H9 (cell line): Measurements from ENCODE around the gene ANKRD62. TPM values are rescaled to one million over a fixed set of nuclear protein-coding genes. Genes with fewer than 3 reads are reported as not detected.

Experiments used
- DNase-seq: peaks from one replicate; pipeline ENCODE4 v3.0.0-alpha.2; 2017
- H2AFZ ChIP-seq: one replicate; pipeline ENCODE4 v1.6.1; 2013; ENCODE audit warnings: mild to moderate bottlenecking, low read length, control low read depth, moderate library complexity
- H2AK5ac ChIP-seq: 2 replicates; pipeline ENCODE4 v1.6.1; 2013; ENCODE audit warnings: low read length, control low read depth, mixed read lengths; ENCODE audit not compliant: insufficient read length
- H2BK120ac ChIP-seq: one replicate; pipeline ENCODE4 v1.6.1; 2013; ENCODE audit warnings: low read depth, mild to moderate bottlenecking, low read length, control low read depth, inconsistent platforms; ENCODE audit not compliant: poor library complexity, severe bottlenecking
- H2BK12ac ChIP-seq: 2 replicates; pipeline ENCODE4 v1.6.1; 2013; ENCODE audit warnings: low read length, control low read depth, mixed read lengths, low read depth; ENCODE audit not compliant: insufficient read length
- H2BK15ac ChIP-seq: 2 replicates; pipeline ENCODE4 v1.6.1; 2013; ENCODE audit warnings: low read depth, low read length, control low read depth
- H2BK20ac ChIP-seq: one replicate; pipeline ENCODE4 v1.6.1; 2013; ENCODE audit warnings: low read depth, mild to moderate bottlenecking, low read length, control low read depth, inconsistent platforms; ENCODE audit not compliant: poor library complexity, severe bottlenecking
- H2BK5ac ChIP-seq: 2 replicates; pipeline ENCODE4 v1.6.1; 2013; ENCODE audit warnings: low read length, control low read depth, mixed read lengths; ENCODE audit not compliant: insufficient read length
- H3K14ac ChIP-seq: 2 replicates; pipeline ENCODE4 v1.6.1; 2013; ENCODE audit warnings: low read length, control low read depth; ENCODE audit not compliant: insufficient read depth
- H3K18ac ChIP-seq: 2 replicates; pipeline ENCODE4 v1.6.1; 2013; ENCODE audit warnings: low read depth, mild to moderate bottlenecking, mixed read lengths, low read length, control low read depth; ENCODE audit not compliant: insufficient read length
- H3K23ac ChIP-seq: 2 replicates; pipeline ENCODE4 v1.6.1; 2013; ENCODE audit warnings: low read length, control low read depth, mixed read lengths, low read depth; ENCODE audit not compliant: insufficient read length
- H3K23me2 ChIP-seq: 2 replicates; pipeline ENCODE4 v1.6.1; 2013; ENCODE audit warnings: low read depth, mild to moderate bottlenecking, mixed read lengths, low read length, control low read depth; ENCODE audit not compliant: insufficient read length, poor library complexity, severe bottlenecking
- H3K27ac ChIP-seq: 2 replicates; pipeline ENCODE4 v1.5.1; 2013; ENCODE audit warnings: low read length, control low read depth, mixed read lengths, low read depth; ENCODE audit not compliant: insufficient read length
- H3K27me3 ChIP-seq: 2 replicates; pipeline ENCODE4 v1.6.1; 2013; ENCODE audit warnings: low read length, control low read depth, inconsistent platforms; ENCODE audit not compliant: insufficient read depth
- H3K4ac ChIP-seq: 2 replicates; pipeline ENCODE4 v1.6.1; 2013; ENCODE audit warnings: low read depth, mild to moderate bottlenecking, control low read depth, inconsistent platforms, low read length, moderate library complexity
- H3K4me1 ChIP-seq: 2 replicates; pipeline ENCODE4 v1.6.1; 2013; ENCODE audit warnings: low read length, control low read depth, inconsistent platforms; ENCODE audit not compliant: insufficient read depth
- H3K4me2 ChIP-seq: 2 replicates; pipeline ENCODE4 v1.6.1; 2013; ENCODE audit warnings: low read length, control low read depth, mixed read lengths; ENCODE audit not compliant: insufficient read length, insufficient read depth
- H3K56ac ChIP-seq: 2 replicates; pipeline ENCODE4 v1.6.1; 2013; ENCODE audit warnings: low read depth, mild to moderate bottlenecking, mixed read lengths, low read length, control low read depth; ENCODE audit not compliant: insufficient read length
- H3K79me1 ChIP-seq: 2 replicates; pipeline ENCODE4 v1.6.1; 2013; ENCODE audit warnings: low read depth, mild to moderate bottlenecking, moderate library complexity, low read length, control low read depth, inconsistent platforms; ENCODE audit not compliant: insufficient read depth, poor library complexity, severe bottlenecking
- H3K79me2 ChIP-seq: 2 replicates; pipeline ENCODE4 v1.6.1; 2013; ENCODE audit warnings: low read length, control low read depth, inconsistent platforms; ENCODE audit not compliant: insufficient read depth
- H3K9ac ChIP-seq: 2 replicates; pipeline ENCODE4 v1.6.1; 2013; ENCODE audit warnings: low read length, control low read depth, mixed read lengths; ENCODE audit not compliant: insufficient read length; ENCODE audit errors: extremely low read depth
- H3K9me3 ChIP-seq: one replicate; pipeline ENCODE4 v1.6.1; 2013; ENCODE audit warnings: low read depth, low read length, inconsistent platforms; ENCODE audit not compliant: control insufficient read depth
- H3T11ph ChIP-seq: one replicate; pipeline ENCODE4 v1.6.1; 2013; ENCODE audit warnings: mild to moderate bottlenecking, low read length, control low read depth, inconsistent platforms
- H4K20me1 ChIP-seq: one replicate; pipeline ENCODE4 v1.6.1; 2013; ENCODE audit not compliant: control insufficient read depth, insufficient read length, insufficient read depth
- H4K5ac ChIP-seq: 2 replicates; pipeline ENCODE4 v1.6.1; 2013; ENCODE audit warnings: low read depth, mild to moderate bottlenecking, mixed read lengths, low read length, control low read depth; ENCODE audit not compliant: insufficient read length
- H4K8ac ChIP-seq: replicated peaks from 2 replicates; pipeline ENCODE4 v1.6.1; 2013; ENCODE audit warnings: low read length, control low read depth, mixed read lengths, low read depth; ENCODE audit not compliant: insufficient read length
- H4K91ac ChIP-seq: 2 replicates; pipeline ENCODE4 v1.6.1; 2013; ENCODE audit warnings: low read depth, mild to moderate bottlenecking, moderate library complexity, mixed read lengths, low read length, control low read depth; ENCODE audit not compliant: insufficient read length
- H3K27ac Mint-ChIP-seq, 3 experiments: 2 replicates in 2 of 3; 3 replicates in 1 of 3; pipeline ENCODE4 v1.8.0; 2020 to 2021; ENCODE audit warnings: mixed read lengths in 3 of 3, mild to moderate bottlenecking in 1 of 3, moderate library complexity in 1 of 3
- H3K27me3 Mint-ChIP-seq: 2 replicates; pipeline ENCODE4 v1.8.0; 2021; ENCODE audit warnings: low read depth, mild to moderate bottlenecking, moderate library complexity, mixed read lengths
- H3K36me3 Mint-ChIP-seq, 3 experiments: 2 replicates in 2 of 3; 3 replicates in 1 of 3; pipeline ENCODE4 v1.8.0; 2020 to 2021; ENCODE audit warnings: low read depth in 3 of 3, mixed read lengths in 3 of 3; ENCODE audit not compliant: insufficient read depth in 1 of 3
- H3K4me1 Mint-ChIP-seq, 2 experiments: 2 replicates each; pipeline ENCODE4 v1.8.0; 2020; ENCODE audit warnings: mixed read lengths in 2 of 2
- H3K4me3 Mint-ChIP-seq, 2 experiments: 2 replicates in 1 of 2; 3 replicates in 1 of 2; pipeline ENCODE4 v1.8.0; 2020 to 2021; ENCODE audit warnings: mild to moderate bottlenecking in 2 of 2, mixed read lengths in 2 of 2, moderate library complexity in 1 of 2
- H3K9me3 Mint-ChIP-seq, 2 experiments: 2 replicates in 1 of 2; 3 replicates in 1 of 2; pipeline ENCODE4 v1.8.0; 2020; ENCODE audit warnings: mild to moderate bottlenecking in 2 of 2, mixed read lengths in 2 of 2, moderate library complexity in 1 of 2
- CTCF ChIP-seq: fragments of 200-600 bp; sonication (generic); conservative IDR thresholded peaks from 3 replicates; pipeline ENCODE4 v1.8.0; 2021; ENCODE audit warnings: antibody characterized with exemption, mild to moderate bottlenecking
- WGBS: extraction: QIAGEN DNeasy Blood & Tissue Kit; methylation state at CpG from one replicate; pipeline ENCODE4 v1.1.7; 2013; ENCODE audit warnings: missing lambda C conversion rate, low lambda C conversion rate, mixed read lengths; ENCODE audit not compliant: insufficient read length; ENCODE audit errors: extremely low coverage; 5-methylcytosine and 5-hydroxymethylcytosine counted together
- total RNA-seq: library from RNA; stranded (reverse); gene quantifications from 2 replicates; pipeline ENCODE4 v1.2.1, GENCODE V29; 2021

The ANKRD62 gene
- total RNA-seq, 1 experiment from 2014 or later = not detected

GRCh38 chr18:12119358-12119757 is 25.7 kb downstream of the ANKRD62 start:
- no peak overlapping the region for H2BK20ac ChIP-seq
- H3K79me2 ChIP-seq = no peaks in the 10 kb centered on the region
- H2BK12ac ChIP-seq = no peak overlapping the region
- peaks cover 6 to 11% of the 10 kb centered on the region in 2 experiments for H3K4me1 Mint-ChIP-seq
- H3K4me3 Mint-ChIP-seq = no peak overlapping the region
- no peak overlapping the region for H3K4ac ChIP-seq
- H2BK15ac ChIP-seq = no peak overlapping the region
- no peak overlapping the region for H3K56ac ChIP-seq
- H3K18ac ChIP-seq = no peak overlapping the region
- WGBS = no CpG with 5 or more reads among the region's 2 CpGs
- H3K4me2 ChIP-seq = no peak overlapping the region
- no peaks in the 10 kb centered on the region for H3K9me3 ChIP-seq
- H3K27me3 ChIP-seq = no peaks in the 10 kb centered on the region
- no peak overlapping the region for H3K14ac ChIP-seq
- no peak overlapping the region for H2AK5ac ChIP-seq
- H2BK5ac ChIP-seq = no peak overlapping the region
- no peak overlapping the region for H2BK120ac ChIP-seq
- H3K79me1 ChIP-seq = no peaks in the 10 kb centered on the region
- H3K4me1 ChIP-seq = no peaks in the 10 kb centered on the region
- H4K91ac ChIP-seq = no peak overlapping the region
- no peak for DNase-seq
- no peaks in the 10 kb centered on the region for H4K20me1 ChIP-seq
- no peak overlapping the region for H3K27ac Mint-ChIP-seq
- no peak for TF ChIP-seq CTCF
- H3K36me3 Mint-ChIP-seq = no peaks in the 10 kb centered on the region; a peak in 1 of 7 replicates
- no peak overlapping the region for H2AFZ ChIP-seq
- H3K27me3 Mint-ChIP-seq = peaks cover 2% of the 10 kb centered on the region; the same call in 1 of the 2 replicates
- H3K27ac ChIP-seq = no peak overlapping the region
- H4K8ac ChIP-seq = no peak overlapping the region
- H3K9me3 Mint-ChIP-seq = no peaks in the 10 kb centered on the region; a peak in 1 of 5 replicates
- H4K5ac ChIP-seq = no peak overlapping the region
- no peak overlapping the region for H3T11ph ChIP-seq
- no peak overlapping the region for H3K23ac ChIP-seq
- H3K23me2 ChIP-seq = no peaks in the 10 kb centered on the region
- no peak overlapping the region for H3K9ac ChIP-seq
